NT2/D1 (cell line): ENCODE results near the gene AGR3.

Source experiments
- SUZ12 ChIP-seq: IDR thresholded peaks from 2 replicates; pipeline ENCODE4 v1.6.1; 2011; ENCODE audit not compliant: insufficient read length, insufficient read depth; ENCODE audit errors: extremely low read depth
- ZNF274 ChIP-seq: IDR thresholded peaks from 2 replicates; pipeline ENCODE4 v1.6.1; 2011; ENCODE audit warnings: mild to moderate bottlenecking, low read depth, low read length

- TF ChIP-seq ZNF274 (no peak), SUZ12 (no peak)
Observed at GRCh38 chr7:16826060-16826459, 55.7 kb downstream of the AGR3 start.
